Measurements from ENCODE around the gene BAZ2A. TPM values are rescaled to one million over a fixed set of nuclear protein-coding genes. Genes with fewer than 3 reads are reported as not detected.

Gene BAZ2A
- total RNA-seq, 1 experiment from 2014 or later = 115 TPM

GRCh38 chr12:56574210-56574609 is 55.9 kb downstream of the BAZ2A start:
- ChIA-PET POLR2A (ENCODE audit: unreplicated experiment) (no interaction called here), CTCF (interaction anchor here (1.7 kb wide), 1 partner anchor 60 kb away, joined by 8 read pairs; no protein-coding TSS in a partner anchor)
- intact Hi-C loops (cut with micrococcal nuclease; ENCODE audit: unreplicated experiment) = no loop called here
- no peak overlapping the region for H3K27ac ChIP-seq
- BruUV-seq (replicated peaks) = no TSS peak
- no peaks in the 10 kb centered on the region for H4K20me1 ChIP-seq (ENCODE audit: insufficient read depth)
- H3K27me3 ChIP-seq (ENCODE audit: insufficient read depth, low read depth) = no peaks in the 10 kb centered on the region
- H3K4me2 ChIP-seq = no peak overlapping the region
- DNase-seq = no peak
- no peaks in the 10 kb centered on the region for H3K9me3 ChIP-seq (ENCODE audit: insufficient read depth, low read depth)
- H3F3A ChIP-seq (ENCODE audit: insufficient read depth, low read depth) = peaks cover 37% of the 10 kb centered on the region
- H3K79me2 ChIP-seq (ENCODE audit: low read depth) = no peaks in the 10 kb centered on the region
- H3K4me1 ChIP-seq (replicated peaks; ENCODE audit: insufficient read depth) = peaks cover 22% of the 10 kb centered on the region
- no peak overlapping the region for H3K4me3 ChIP-seq
- no peak overlapping the region for H2AFZ ChIP-seq
- H3K9me2 ChIP-seq (ENCODE audit: insufficient read depth) = no peaks in the 10 kb centered on the region
- no peak for TF ChIP-seq EZH2 (IDR thresholded peaks at IDR 0.05; ENCODE audit: low read depth)
- peaks cover 2% of the 10 kb centered on the region; the same call in 1 of the 2 replicates for H3K36me3 ChIP-seq (ENCODE audit: low read depth)

- intact Hi-C loops (cut with micrococcal nuclease; ENCODE audit: unreplicated experiment) = no loop called here
- POLR2A ChIA-PET (ENCODE audit: unreplicated experiment) = no interaction called here
- no TSS peak for BruUV-seq (replicated peaks)
- peak overlapping the region; percentile 28; the same call in 1 of the 2 replicates for H3K27ac ChIP-seq
- TF ChIP-seq, protein P1, sequence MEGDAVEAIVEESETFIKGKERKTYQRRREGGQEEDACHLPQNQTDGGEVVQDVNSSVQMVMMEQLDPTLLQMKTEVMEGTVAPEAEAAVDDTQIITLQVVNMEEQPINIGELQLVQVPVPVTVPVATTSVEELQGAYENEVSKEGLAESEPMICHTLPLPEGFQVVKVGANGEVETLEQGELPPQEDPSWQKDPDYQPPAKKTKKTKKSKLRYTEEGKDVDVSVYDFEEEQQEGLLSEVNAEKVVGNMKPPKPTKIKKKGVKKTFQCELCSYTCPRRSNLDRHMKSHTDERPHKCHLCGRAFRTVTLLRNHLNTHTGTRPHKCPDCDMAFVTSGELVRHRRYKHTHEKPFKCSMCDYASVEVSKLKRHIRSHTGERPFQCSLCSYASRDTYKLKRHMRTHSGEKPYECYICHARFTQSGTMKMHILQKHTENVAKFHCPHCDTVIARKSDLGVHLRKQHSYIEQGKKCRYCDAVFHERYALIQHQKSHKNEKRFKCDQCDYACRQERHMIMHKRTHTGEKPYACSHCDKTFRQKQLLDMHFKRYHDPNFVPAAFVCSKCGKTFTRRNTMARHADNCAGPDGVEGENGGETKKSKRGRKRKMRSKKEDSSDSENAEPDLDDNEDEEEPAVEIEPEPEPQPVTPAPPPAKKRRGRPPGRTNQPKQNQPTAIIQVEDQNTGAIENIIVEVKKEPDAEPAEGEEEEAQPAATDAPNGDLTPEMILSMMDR (conservative IDR thresholded peaks at IDR 0.05) = no peak
- no peak for TF ChIP-seq EZH2 (IDR thresholded peaks at IDR 0.05; ENCODE audit: low read depth)
- H3K4me1 ChIP-seq (replicated peaks; ENCODE audit: insufficient read depth) = peaks cover 29% of the 10 kb centered on the region
- H2AFZ ChIP-seq = no peak overlapping the region
- no peaks in the 10 kb centered on the region for H3K79me2 ChIP-seq (ENCODE audit: low read depth)
- H3K4me2 ChIP-seq = no peak overlapping the region
- no peak overlapping the region for H3K4me3 ChIP-seq
- H3K9me3 ChIP-seq (ENCODE audit: insufficient read depth, low read depth) = no peaks in the 10 kb centered on the region
- H3F3A ChIP-seq (ENCODE audit: insufficient read depth, low read depth) = peaks cover 34% of the 10 kb centered on the region
- DNase-seq = no peak
- no peaks in the 10 kb centered on the region for H3K27me3 ChIP-seq (ENCODE audit: insufficient read depth, low read depth)
- H4K20me1 ChIP-seq (ENCODE audit: insufficient read depth) = no peaks in the 10 kb centered on the region
- CTCF ChIA-PET = no interaction called here
- peaks cover 19% of the 10 kb centered on the region; the same call in 1 of the 2 replicates for H3K36me3 ChIP-seq (ENCODE audit: low read depth)
- no peaks in the 10 kb centered on the region for H3K9me2 ChIP-seq (ENCODE audit: insufficient read depth)
Measured at GRCh38 chr12:56572288-56572687, 57.8 kb downstream of the BAZ2A start.

GRCh38 chr12:56571121-56571520 is 59.0 kb downstream of the BAZ2A start:
- no peaks in the 10 kb centered on the region for H3K9me2 ChIP-seq (ENCODE audit: insufficient read depth)
- peaks cover 29% of the 10 kb centered on the region for H3K4me1 ChIP-seq (replicated peaks; ENCODE audit: insufficient read depth)
- no peak overlapping the region for H3K4me3 ChIP-seq
- H3K4me2 ChIP-seq = no peak overlapping the region; the same call in 1 of the 2 replicates
- ChIA-PET CTCF (interaction anchor here (0.7 kb wide), 1 partner anchor 57 kb away, joined by 3 read pairs; no protein-coding TSS in a partner anchor), POLR2A (ENCODE audit: unreplicated experiment) (no interaction called here)
- no peaks in the 10 kb centered on the region for H3K27me3 ChIP-seq (ENCODE audit: insufficient read depth, low read depth)
- peaks cover 19% of the 10 kb centered on the region; the same call in 1 of the 2 replicates for H3K36me3 ChIP-seq (ENCODE audit: low read depth)
- H3K27ac ChIP-seq = no peak overlapping the region
- no peak overlapping the region for H2AFZ ChIP-seq
- TF ChIP-seq EZH2 (IDR thresholded peaks at IDR 0.05; ENCODE audit: low read depth) = no peak
- TF ChIP-seq, protein P1 (conservative IDR thresholded peaks at IDR 0.05) = no peak
- no peak for DNase-seq
- H3F3A ChIP-seq (ENCODE audit: insufficient read depth, low read depth) = peaks cover 34% of the 10 kb centered on the region
- BruUV-seq (replicated peaks) = no TSS peak
- no peaks in the 10 kb centered on the region for H4K20me1 ChIP-seq (ENCODE audit: insufficient read depth)
- intact Hi-C loops (cut with micrococcal nuclease; ENCODE audit: unreplicated experiment) = no loop called here
- no peaks in the 10 kb centered on the region for H3K79me2 ChIP-seq (ENCODE audit: low read depth)
- H3K9me3 ChIP-seq (ENCODE audit: insufficient read depth, low read depth) = no peaks in the 10 kb centered on the region

- no peak overlapping the region for H2AFZ ChIP-seq
- TF ChIP-seq EZH2 (IDR thresholded peaks at IDR 0.05; ENCODE audit: low read depth) = no peak
- TF ChIP-seq, protein P1 (conservative IDR thresholded peaks at IDR 0.05) = no peak
- peaks cover 23% of the 10 kb centered on the region for H3F3A ChIP-seq (ENCODE audit: insufficient read depth, low read depth)
- no TSS peak for BruUV-seq (replicated peaks)
- no peak overlapping the region for H3K27ac ChIP-seq
- no peaks in the 10 kb centered on the region for H3K9me3 ChIP-seq (ENCODE audit: insufficient read depth, low read depth)
- peaks cover 29% of the 10 kb centered on the region for H3K4me1 ChIP-seq (replicated peaks; ENCODE audit: insufficient read depth)
- H4K20me1 ChIP-seq (ENCODE audit: insufficient read depth) = no peaks in the 10 kb centered on the region
- POLR2A ChIA-PET (ENCODE audit: unreplicated experiment) = interaction anchor here (0.6 kb wide), 2 partner anchors 10 to 453 kb away, joined by 4 read pairs; no protein-coding TSS in a partner anchor
- H3K79me2 ChIP-seq (ENCODE audit: low read depth) = no peaks in the 10 kb centered on the region
- no peak overlapping the region for H3K4me2 ChIP-seq
- CTCF ChIA-PET = no interaction called here
- H3K36me3 ChIP-seq (ENCODE audit: low read depth) = peaks cover 22% of the 10 kb centered on the region; the same call in 1 of the 2 replicates
- no peak for DNase-seq
- no peaks in the 10 kb centered on the region for H3K27me3 ChIP-seq (ENCODE audit: insufficient read depth, low read depth)
- H3K4me3 ChIP-seq = no peak overlapping the region
- intact Hi-C loops (cut with micrococcal nuclease; ENCODE audit: unreplicated experiment) = no loop called here
- H3K9me2 ChIP-seq (ENCODE audit: insufficient read depth) = no peaks in the 10 kb centered on the region
Measured at GRCh38 chr12:56568146-56568545, 62.0 kb downstream of the BAZ2A start.
